ENCODE data around the gene CRYBA2.

Gene CRYBA2

DNA sequence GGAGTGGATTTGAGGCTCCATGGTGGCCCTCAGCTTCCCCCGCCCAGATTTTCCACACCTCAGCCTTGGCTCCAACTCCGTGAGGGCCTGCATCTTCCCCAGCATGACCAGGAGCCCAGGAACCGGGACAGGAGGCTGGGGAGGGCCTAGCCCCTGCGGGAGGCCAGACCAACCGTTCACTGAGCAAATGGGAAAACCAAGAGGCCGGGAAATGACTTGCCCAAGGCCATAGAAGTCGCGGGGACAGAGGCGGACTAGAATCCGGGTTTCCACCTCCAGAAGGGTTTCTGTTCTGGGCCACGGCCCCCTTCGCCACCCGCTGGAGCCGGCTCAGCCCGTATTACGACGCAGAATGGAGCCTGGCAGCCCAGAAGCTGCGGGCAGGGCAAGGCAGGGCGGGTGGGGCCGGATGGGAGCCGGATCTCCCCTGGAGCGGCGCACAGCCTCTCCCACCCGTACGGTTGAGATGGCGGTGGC is 7.9 kb upstream of the CRYBA2 start:
- Histone ChIP-seq H3K9me3 (no peaks in the 10 kb centered on the region), H3K4me3 (ENCODE audit: low read depth in 1 of 2, low read length in 1 of 2) (no peak overlapping the region), H3K4me1 (ENCODE audit: control insufficient read depth in 1 of 2, insufficient read depth in 1 of 2, low read depth in 1 of 2, low read length in 1 of 2) (peaks cover 0 to 1% of the 10 kb centered on the region in 2 experiments), H3K27ac (no peak overlapping the region), H3K27me3 (peaks cover 100% of the 10 kb centered on the region), H3K36me3 (no peaks in the 10 kb centered on the region)
- TF ChIP-seq CTCF (IDR thresholded peaks at IDR 0.05): no peak

- Histone ChIP-seq H3K4me3 (ENCODE audit: low read depth in 1 of 2, low read length in 1 of 2) (no peak overlapping the region), H3K27ac (no peak overlapping the region), H3K9me3 (no peaks in the 10 kb centered on the region), H3K27me3 (peaks cover 100% of the 10 kb centered on the region), H3K4me1 (ENCODE audit: control insufficient read depth in 1 of 2, insufficient read depth in 1 of 2, low read depth in 1 of 2, low read length in 1 of 2) (peaks cover 0 to 3% of the 10 kb centered on the region in 2 experiments), H3K36me3 (no peaks in the 10 kb centered on the region)
- TF ChIP-seq CTCF (IDR thresholded peaks at IDR 0.05): no peak
Observed at GRCh38 chr2:219000569-219000960, 7.3 kb upstream of the CRYBA2 start.

DNA sequence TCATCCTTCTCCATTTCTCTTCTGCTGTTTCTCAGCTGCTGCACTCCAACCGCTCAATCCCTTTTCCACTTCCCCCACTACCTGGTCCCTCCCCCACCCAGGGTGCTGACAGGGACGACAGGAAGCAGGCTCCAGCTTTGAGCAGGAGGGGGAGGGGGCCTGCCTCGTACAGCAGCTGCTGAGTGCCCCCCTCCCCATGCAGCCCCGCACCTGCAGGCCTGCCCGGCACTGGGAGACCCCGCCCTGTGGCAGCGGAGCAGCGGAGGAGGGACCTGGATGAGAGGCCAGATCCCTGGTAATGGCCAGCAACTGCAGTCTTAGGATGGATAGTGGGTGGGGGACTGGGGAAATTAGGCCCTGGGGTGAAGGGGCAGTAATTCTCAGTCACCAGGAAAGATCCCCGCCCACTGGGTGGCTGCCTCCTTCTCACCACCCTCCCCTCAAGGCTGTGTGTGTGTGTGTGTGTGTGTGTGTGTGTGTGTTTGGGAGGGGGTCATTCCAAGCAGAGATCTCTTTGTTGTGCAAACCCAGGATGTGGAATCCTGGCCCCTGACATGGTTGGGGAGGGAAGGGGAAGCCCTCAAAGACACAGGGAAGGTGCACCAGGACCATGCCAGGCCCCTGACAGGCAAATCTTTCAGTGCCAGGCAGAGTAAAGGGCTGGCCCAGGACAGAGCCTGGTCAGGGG is 6.8 kb upstream of the CRYBA2 start:
- Histone ChIP-seq H3K4me1 (ENCODE audit: control insufficient read depth in 1 of 2, insufficient read depth in 1 of 2, low read depth in 1 of 2, low read length in 1 of 2) (peaks cover 0 to 3% of the 10 kb centered on the region in 2 experiments), H3K36me3 (no peaks in the 10 kb centered on the region), H3K27me3 (peaks cover 100% of the 10 kb centered on the region), H3K9me3 (no peaks in the 10 kb centered on the region), H3K4me3 (ENCODE audit: low read depth in 1 of 2, low read length in 1 of 2) (no peak overlapping the region), H3K27ac (no peak overlapping the region)
- TF ChIP-seq CTCF (IDR thresholded peaks at IDR 0.05): no peak

GRCh38 chr2:218999021-218999880 is 6.0 kb upstream of the CRYBA2 start:
- TF ChIP-seq CTCF (IDR thresholded peaks at IDR 0.05): no peak
- H3K27me3 ChIP-seq: peaks cover 100% of the 10 kb centered on the region
- no peak overlapping the region for H3K4me3 ChIP-seq (ENCODE audit: low read depth in 1 of 2, low read length in 1 of 2)

DNA sequence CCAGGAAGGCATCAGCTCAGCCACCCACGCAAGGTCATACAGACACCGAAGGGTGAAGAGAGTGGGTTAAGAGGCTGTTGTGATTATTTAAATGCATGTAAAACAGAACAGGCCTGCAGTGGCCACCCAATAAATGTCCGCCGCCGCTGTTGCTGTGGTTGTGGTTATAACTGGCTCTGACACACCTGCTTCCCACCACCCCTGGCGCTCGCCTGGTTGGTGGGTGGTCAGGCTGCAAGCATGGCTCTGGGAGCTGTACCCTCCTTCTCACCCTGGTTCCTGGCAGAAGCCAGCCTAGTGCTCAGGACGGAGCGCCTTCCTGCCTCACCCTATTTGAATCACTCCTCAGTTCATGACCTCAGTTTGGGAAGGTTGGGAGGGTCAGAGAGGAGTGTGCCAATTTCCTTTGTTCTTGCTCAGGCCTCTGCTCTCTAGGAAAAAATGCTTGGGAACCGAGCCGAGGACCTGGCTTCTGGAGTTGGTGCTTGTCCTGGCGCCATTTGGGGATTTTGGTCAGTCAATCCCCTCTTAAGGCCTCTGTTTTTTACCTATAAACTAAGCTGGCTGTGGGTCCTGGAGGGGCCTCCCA is 5.3 kb upstream of the CRYBA2 start:
- Histone ChIP-seq H3K4me3 (ENCODE audit: low read depth in 1 of 2, low read length in 1 of 2) (no peak overlapping the region), H3K4me1 (ENCODE audit: control insufficient read depth in 1 of 2, insufficient read depth in 1 of 2, low read depth in 1 of 2, low read length in 1 of 2) (peaks cover 0 to 3% of the 10 kb centered on the region in 2 experiments), H3K36me3 (no peaks in the 10 kb centered on the region), H3K9me3 (no peaks in the 10 kb centered on the region), H3K27me3 (peaks cover 100% of the 10 kb centered on the region), H3K27ac (no peak overlapping the region)
- TF ChIP-seq CTCF (IDR thresholded peaks at IDR 0.05): no peak

More at GRCh38 chr2:218999021-218999880, 6.0 kb upstream of the CRYBA2 start:
- Histone ChIP-seq H3K27ac (no peak overlapping the region), H3K9me3 (no peaks in the 10 kb centered on the region), H3K36me3 (no peaks in the 10 kb centered on the region), H3K4me1 (ENCODE audit: control insufficient read depth in 1 of 2, insufficient read depth in 1 of 2, low read depth in 1 of 2, low read length in 1 of 2) (peaks cover 0 to 3% of the 10 kb centered on the region in 2 experiments)

All from neutrophil (primary cell).